ENCODE results near the gene HLTF. TPM values are rescaled to one million over a fixed set of nuclear protein-coding genes. Genes with fewer than 3 reads are reported as not detected.

The HLTF gene
- 10 to 100 TPM; 18.7 to 20.4 TPM for total RNA-seq

- POLR2A ChIA-PET: no interaction called here
- H3K27ac Mint-ChIP-seq: peak within 1 kb of the TSS; percentile 85
Observed at GRCh38 chr3:149086232-149086988, at the start of gene HLTF. TSS of gene HLTF (minus strand) at chr3:149086533. CDS start at chr3:149086336, 197 bp downstream.

GRCh38 chr3:149134575-149134974 is 48.2 kb upstream of the HLTF start:
- H3K27me3 Mint-ChIP-seq: no peaks in the 10 kb centered on the region
- CTCF ChIA-PET: interaction anchor here (0.6 kb wide), 1 partner anchor 175 kb away, joined by 5 read pairs; no protein-coding TSS in a partner anchor
- POLR2A ChIA-PET: no interaction called here
- H3K36me3 Mint-ChIP-seq (ENCODE audit: low read depth): peaks cover 24% of the 10 kb centered on the region
- no peak overlapping the region for H3K4me3 Mint-ChIP-seq
- no peak for DNase-seq
- H3K4me1 Mint-ChIP-seq: peaks cover 30% of the 10 kb centered on the region
- H3K9me3 Mint-ChIP-seq: no peaks in the 10 kb centered on the region
- no peak overlapping the region for H3K27ac Mint-ChIP-seq

More at GRCh38 chr3:149086232-149086988, at the start of gene HLTF:
- Mint-ChIP-seq H3K36me3 (ENCODE audit: low read depth) (peaks cover 12% of the 10 kb centered on the region), H3K4me1 (peaks cover 19% of the 10 kb centered on the region), H3K9me3 (peaks cover 2% of the 10 kb centered on the region), H3K27me3 (no peaks in the 10 kb centered on the region), H3K4me3 (peak within 1 kb of the TSS; percentile 98)
- CTCF ChIA-PET: interaction anchor here (1.4 kb wide), 1 partner anchor 33 kb away, joined by 3 read pairs; no protein-coding TSS in a partner anchor
- DNase-seq: peak; percentile 93

- ChIA-PET CTCF (interaction anchor here (1.0 to 1.6 kb wide), 3 partner anchors 11 to 15 kb away, joined by 3 to 7 read pairs (median 3); no protein-coding TSS in a partner anchor), POLR2A (no interaction called here)
- Mint-ChIP-seq H3K4me3 (peak overlapping the region; percentile 89), H3K36me3 (ENCODE audit: low read depth) (peaks cover 24% of the 10 kb centered on the region), H3K4me1 (peaks cover 39% of the 10 kb centered on the region), H3K9me3 (no peaks in the 10 kb centered on the region), H3K27me3 (peaks cover 12% of the 10 kb centered on the region), H3K27ac (peak overlapping the region; percentile 38)
- no peak for DNase-seq
Observed at GRCh38 chr3:149131589-149131988, 45.3 kb upstream of the HLTF start.

GRCh38 chr3:149129326-149130205 is 43.2 kb upstream of the HLTF start, which contains the start of gene HPS3:
TSS of gene HPS3 (plus strand) at chr3:149129638. CDS start at chr3:149129724, 86 bp downstream.
- Mint-ChIP-seq H3K9me3 (no peaks in the 10 kb centered on the region), H3K4me3 (peak within 1 kb of the TSS; percentile 89), H3K27me3 (peaks cover 17% of the 10 kb centered on the region), H3K4me1 (peaks cover 39% of the 10 kb centered on the region), H3K36me3 (ENCODE audit: low read depth) (peaks cover 17% of the 10 kb centered on the region), H3K27ac (peak within 1 kb of the TSS; percentile 96)
- DNase-seq: peak; percentile 85
- ChIA-PET POLR2A (no interaction called here), CTCF (interaction anchor here (0.6 to 2.1 kb wide), 7 partner anchors 9 to 176 kb away, joined by 3 to 15 read pairs (median 4); no protein-coding TSS in a partner anchor)

GRCh38 chr3:149128821-149129220 is 42.5 kb upstream of the HLTF start:
- Mint-ChIP-seq H3K4me1 (peaks cover 39% of the 10 kb centered on the region), H3K27ac (peak overlapping the region; percentile 96), H3K4me3 (peak overlapping the region; percentile 89), H3K9me3 (no peaks in the 10 kb centered on the region), H3K36me3 (ENCODE audit: low read depth) (peaks cover 14% of the 10 kb centered on the region), H3K27me3 (peaks cover 22% of the 10 kb centered on the region)
- POLR2A ChIA-PET: no interaction called here
- DNase-seq: no peak
- CTCF ChIA-PET: interaction anchor here (0.9 to 2.1 kb wide), 3 partner anchors 9 to 146 kb away, joined by 3 to 5 read pairs (median 4); no protein-coding TSS in a partner anchor

- H3K4me1 Mint-ChIP-seq: peaks cover 3% of the 10 kb centered on the region
- no peaks in the 10 kb centered on the region for H3K9me3 Mint-ChIP-seq
- ChIA-PET CTCF (no interaction called here), POLR2A (no interaction called here)
- DNase-seq: no peak
- H3K27me3 Mint-ChIP-seq: peaks cover 20% of the 10 kb centered on the region
- no peaks in the 10 kb centered on the region for H3K36me3 Mint-ChIP-seq (ENCODE audit: low read depth)
- H3K27ac Mint-ChIP-seq: no peak overlapping the region
- no peak overlapping the region for H3K4me3 Mint-ChIP-seq
Observed at GRCh38 chr3:149122721-149123578, 36.6 kb upstream of the HLTF start.

- POLR2A ChIA-PET: no interaction called here
- peak; percentile 46 for DNase-seq
- Mint-ChIP-seq H3K4me3 (no peak overlapping the region), H3K36me3 (ENCODE audit: low read depth) (no peaks in the 10 kb centered on the region), H3K9me3 (no peaks in the 10 kb centered on the region), H3K27ac (no peak overlapping the region), H3K27me3 (peaks cover 5% of the 10 kb centered on the region), H3K4me1 (peaks cover 3% of the 10 kb centered on the region)
- CTCF ChIA-PET: interaction anchor here (0.6 to 2.7 kb wide), 17 partner anchors 10 to 813 kb away, joined by 3 to 18 read pairs (median 4); partner anchors contain the start of genes HLTF and HPS3
Observed at GRCh38 chr3:149120051-149120972, 34.0 kb upstream of the HLTF start.

- DNase-seq: no peak
- ChIA-PET POLR2A (no interaction called here), CTCF (interaction anchor here (0.6 to 2.7 kb wide), 13 partner anchors 11 to 813 kb away, joined by 3 to 18 read pairs (median 5); partner anchors contain the start of genes HLTF and HPS3)
- no peak overlapping the region for H3K27ac Mint-ChIP-seq
- no peaks in the 10 kb centered on the region for H3K9me3 Mint-ChIP-seq
- H3K27me3 Mint-ChIP-seq: peaks cover 5% of the 10 kb centered on the region
- H3K4me1 Mint-ChIP-seq: peaks cover 3% of the 10 kb centered on the region
- H3K4me3 Mint-ChIP-seq: no peak overlapping the region
- no peaks in the 10 kb centered on the region for H3K36me3 Mint-ChIP-seq (ENCODE audit: low read depth)
Observed at GRCh38 chr3:149119466-149119865, 33.1 kb upstream of the HLTF start.

GRCh38 chr3:149118724-149119123 is 32.4 kb upstream of the HLTF start:
- no peak overlapping the region for H3K27ac Mint-ChIP-seq
- CTCF ChIA-PET: interaction anchor here (1.3 to 2.5 kb wide), 2 partner anchors 106 to 154 kb away, joined by 3 to 10 read pairs; no protein-coding TSS in a partner anchor
- no peaks in the 10 kb centered on the region for H3K27me3 Mint-ChIP-seq
- H3K4me1 Mint-ChIP-seq: peaks cover 3% of the 10 kb centered on the region
- no peaks in the 10 kb centered on the region for H3K9me3 Mint-ChIP-seq
- no peak for DNase-seq
- POLR2A ChIA-PET: no interaction called here
- no peaks in the 10 kb centered on the region for H3K36me3 Mint-ChIP-seq (ENCODE audit: low read depth)
- no peak overlapping the region for H3K4me3 Mint-ChIP-seq

GRCh38 chr3:149115114-149115513 is 28.8 kb upstream of the HLTF start:
- no peaks in the 10 kb centered on the region for H3K36me3 Mint-ChIP-seq (ENCODE audit: low read depth)
- no peaks in the 10 kb centered on the region for H3K27me3 Mint-ChIP-seq
- H3K4me3 Mint-ChIP-seq: no peak overlapping the region
- H3K4me1 Mint-ChIP-seq: no peaks in the 10 kb centered on the region
- no peak overlapping the region for H3K27ac Mint-ChIP-seq
- ChIA-PET CTCF (no interaction called here), POLR2A (no interaction called here)
- no peaks in the 10 kb centered on the region for H3K9me3 Mint-ChIP-seq
- no peak for DNase-seq

GRCh38 chr3:149114458-149114857 is 28.1 kb upstream of the HLTF start:
- POLR2A ChIA-PET: no interaction called here
- CTCF ChIA-PET: no interaction called here

More at GRCh38 chr3:149114458-149114857, 28.1 kb upstream of the HLTF start:
- no peaks in the 10 kb centered on the region for H3K4me1 Mint-ChIP-seq
- no peaks in the 10 kb centered on the region for H3K9me3 Mint-ChIP-seq
- no peak overlapping the region for H3K4me3 Mint-ChIP-seq
- H3K27ac Mint-ChIP-seq: no peak overlapping the region
- no peaks in the 10 kb centered on the region for H3K27me3 Mint-ChIP-seq
- H3K36me3 Mint-ChIP-seq (ENCODE audit: low read depth): no peaks in the 10 kb centered on the region
- DNase-seq: no peak
